Measurements from ENCODE around the gene PLEKHG4B.

GRCh38 chr5:145585-146323 lies 53.8 kb downstream of the PLEKHG4B start:
- TF ChIP-seq CHD2 (IDR thresholded peaks at IDR 0.05; ENCODE audit: low read length, partially characterized antibody) (no peak), CTCF (IDR thresholded peaks at IDR 0.05) (no peak), YY1 (IDR thresholded peaks at IDR 0.05; ENCODE audit: low read depth) (no peak), USF2 (IDR thresholded peaks at IDR 0.05; ENCODE audit: borderline replicate concordance, low read depth, low read length) (no peak)

Measured in SK-N-SH (cell line).